GM23338 (cell line): ENCODE results near the gene IBA57. TPM values are rescaled to one million over a fixed set of nuclear protein-coding genes. Genes with fewer than 3 reads are reported as not detected.

Experiments
- ATAC-seq: fragments of 200-7000 bp; cut with Tn5 transposase; 3 replicates; pipeline ENCODE4 v1.9.1; 2020
- DNase-seq: peaks from one replicate; pipeline ENCODE4 v3.0.0-alpha.2; 2015; ENCODE audit warnings: low spot score
- H2AFZ ChIP-seq: fragments of 200-600 bp; sonication (generic); 2 replicates; pipeline ENCODE4 v1.8.0; 2016; ENCODE audit warnings: antibody characterized with exemption, mild to moderate bottlenecking, moderate library complexity
- H3F3A ChIP-seq: fragments of 200-600 bp; sonication (generic); replicated peaks from 2 replicates; pipeline ENCODE4 v1.8.0; 2017; ENCODE audit warnings: antibody characterized with exemption, mixed run types, low read depth
- H3K27ac ChIP-seq: fragments of 200-600 bp; sonication (generic); 2 replicates; pipeline ENCODE4 v1.6.1; 2016; ENCODE audit warnings: low read depth
- H3K27me3 ChIP-seq: fragments of 200-600 bp; sonication (generic); 2 replicates; pipeline ENCODE4 v1.8.0; 2016; ENCODE audit warnings: mild to moderate bottlenecking, mixed run types, moderate library complexity; ENCODE audit not compliant: insufficient read depth
- H3K36me3 ChIP-seq: fragments of 200-600 bp; sonication (generic); 2 replicates; pipeline ENCODE4 v1.8.0; 2016; ENCODE audit warnings: mild to moderate bottlenecking; ENCODE audit not compliant: insufficient read depth
- H3K4me1 ChIP-seq: fragments of 200-600 bp; sonication (generic); 2 replicates; pipeline ENCODE4 v1.8.0; 2016; ENCODE audit warnings: mild to moderate bottlenecking, moderate library complexity; ENCODE audit not compliant: insufficient read depth
- H3K4me2 ChIP-seq: fragments of 200-600 bp; sonication (generic); 2 replicates; pipeline ENCODE4 v1.7.1; 2017; ENCODE audit warnings: mixed run types
- H3K4me3 ChIP-seq: fragments of 200-600 bp; sonication (generic); 2 replicates; pipeline ENCODE4 v1.6.1; 2016; ENCODE audit warnings: mixed run types
- H3K79me2 ChIP-seq: fragments of 200-600 bp; sonication (generic); replicated peaks from 2 replicates; pipeline ENCODE4 v1.8.0; 2017; ENCODE audit warnings: mild to moderate bottlenecking; ENCODE audit not compliant: insufficient read depth
- H3K9me2 ChIP-seq: fragments of 200-600 bp; sonication (generic); 2 replicates; pipeline ENCODE4 v1.8.0; 2017; ENCODE audit not compliant: insufficient read depth
- H4K20me1 ChIP-seq: fragments of 200-600 bp; sonication (generic); replicated peaks from 2 replicates; pipeline ENCODE4 v1.8.0; 2017; ENCODE audit warnings: mild to moderate bottlenecking; ENCODE audit not compliant: insufficient read depth
- H3K27ac Mint-ChIP-seq: 2 replicates; pipeline ENCODE4 v1.8.0; 2020; ENCODE audit warnings: inconsistent platforms, mild to moderate bottlenecking, moderate library complexity, mixed read lengths
- H3K27me3 Mint-ChIP-seq: 3 replicates; pipeline ENCODE4 v1.8.0; 2022; ENCODE audit warnings: low read depth, mild to moderate bottlenecking, moderate library complexity, mixed read lengths, inconsistent platforms; ENCODE audit not compliant: insufficient read depth, poor library complexity
- H3K36me3 Mint-ChIP-seq: 3 replicates; pipeline ENCODE4 v1.8.0; 2021; ENCODE audit warnings: low read depth, mild to moderate bottlenecking, inconsistent platforms, moderate library complexity, mixed read lengths
- H3K4me1 Mint-ChIP-seq: 3 replicates; pipeline ENCODE4 v1.8.0; 2020; ENCODE audit warnings: mild to moderate bottlenecking, inconsistent platforms, mixed read lengths
- H3K4me3 Mint-ChIP-seq: 3 replicates; pipeline ENCODE4 v1.8.0; 2021; ENCODE audit warnings: moderate library complexity, mild to moderate bottlenecking, inconsistent platforms, mixed read lengths
- H3K9me3 Mint-ChIP-seq: 3 replicates; pipeline ENCODE4 v1.8.0; 2020; ENCODE audit warnings: moderate library complexity, mild to moderate bottlenecking, inconsistent platforms, mixed read lengths
- CREB1 ChIP-seq: fragments of 250-450 bp; sonication (Bioruptor Pico); IDR thresholded peaks from 2 replicates; pipeline ENCODE4 v1.5.0; 2020; ENCODE audit warnings: low read depth, mild to moderate bottlenecking, moderate library complexity
- EZH2 ChIP-seq: fragments of 200-600 bp; sonication (generic); IDR thresholded peaks from one replicate; pipeline ENCODE4 v1.8.0; 2017; ENCODE audit warnings: antibody characterized with exemption, mild to moderate bottlenecking, low read depth; ENCODE audit not compliant: unreplicated experiment
- EZH2phosphoT487 ChIP-seq: fragments of 200-600 bp; sonication (generic); IDR thresholded peaks from one replicate; pipeline ENCODE4 v1.8.1; 2018; ENCODE audit warnings: antibody characterized with exemption; ENCODE audit not compliant: unreplicated experiment
- JUNB ChIP-seq: IDR thresholded peaks from one replicate; pipeline ENCODE4 v1.6.1; 2016; ENCODE audit warnings: antibody characterized with exemption; ENCODE audit not compliant: unreplicated experiment
- NANOG ChIP-seq: IDR thresholded peaks from 2 replicates; pipeline ENCODE4 v1.6.1; 2016; ENCODE audit warnings: antibody characterized with exemption, borderline replicate concordance
- POLR2AphosphoS5 ChIP-seq: IDR thresholded peaks from 2 replicates; pipeline ENCODE4 v1.6.1; 2016; ENCODE audit warnings: antibody characterized with exemption, low read depth
- STAT1 ChIP-seq: IDR thresholded peaks from one replicate; pipeline ENCODE4 v1.6.1; 2016; ENCODE audit warnings: antibody characterized with exemption; ENCODE audit not compliant: unreplicated experiment
- ZNF114 ChIP-seq: fragments of 250-450 bp; sonication (Bioruptor Pico); IDR thresholded peaks from 2 replicates; pipeline ENCODE4 v1.5.0; 2020; ENCODE audit warnings: mild to moderate bottlenecking, moderate library complexity
- ZNF331 ChIP-seq: fragments of 250-450 bp; sonication (Bioruptor Pico); IDR thresholded peaks from 2 replicates; pipeline ENCODE4 v1.5.0; 2020; ENCODE audit warnings: low read depth, mild to moderate bottlenecking, moderate library complexity
- polyA plus RNA-seq: library from polyadenylated mRNA; unstranded; fragments of >200 nt; fragmentation: Nextera tagmentation; extraction: Ambion mirVana; gene quantifications from 2 replicates; pipeline ENCODE4 v1.2.1, GENCODE V29; 2016
- total RNA-seq: library from RNA; depleted of rRNA; stranded (reverse); fragments of >200 nt; shearing (Covaris generic); gene quantifications from 2 replicates; pipeline ENCODE4 v1.2.3, GENCODE V29; 2014
- TF ChIP-seq, protein P1 (sequence below): IDR thresholded peaks from one replicate; pipeline ENCODE4 v1.6.1; 2018; ENCODE audit warnings: antibody characterized with exemption; ENCODE audit not compliant: unreplicated experiment
- TF ChIP-seq, protein P2 (sequence below), 2 experiments: fragments of 200-600 bp in 1 of 2; sonication (generic) in 1 of 2; conservative IDR thresholded peaks; 2 replicates each; pipeline versions ENCODE4 v1.5.1 to v1.6.1; 2016 to 2017; ENCODE audit warnings: antibody characterized with exemption in 2 of 2, low read depth in 2 of 2, mild to moderate bottlenecking in 2 of 2, moderate library complexity in 1 of 2
- TF ChIP-seq, protein P3 (sequence below): IDR thresholded peaks from 2 replicates; pipeline ENCODE4 v1.6.1; 2016; ENCODE audit warnings: antibody characterized with exemption
- TF ChIP-seq, protein P4 (sequence below): fragments of 250-450 bp; sonication (Bioruptor Pico); IDR thresholded peaks from 2 replicates; pipeline ENCODE4 v1.5.0; 2020; ENCODE audit warnings: mild to moderate bottlenecking, moderate library complexity

IBA57 gene
- total and polyA plus RNA-seq, 2 experiments from 2014 or later, result 1.1 to 10.3 TPM

DNA sequence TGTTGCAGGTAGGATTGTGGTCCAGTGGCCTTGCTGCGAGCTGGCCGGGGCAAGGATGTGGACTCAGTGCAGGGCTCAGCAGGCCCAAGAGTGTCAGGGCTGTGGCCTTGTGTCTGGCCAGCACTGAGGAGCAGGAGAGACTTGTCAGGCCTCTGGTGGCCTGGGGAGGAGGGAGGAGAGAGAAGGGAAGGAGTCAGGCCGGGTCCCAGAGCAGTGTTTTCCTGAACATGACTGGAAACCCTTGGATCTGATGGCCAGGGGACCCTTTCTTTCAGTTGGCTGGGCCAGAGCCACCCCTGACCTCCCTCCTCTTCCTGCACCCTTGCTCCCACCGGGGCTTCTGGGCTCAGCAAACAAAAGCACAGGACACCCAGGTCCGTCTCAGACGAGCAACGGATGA lies 5.1 kb downstream of the IBA57 start:
- H4K20me1 ChIP-seq, result no peaks in the 10 kb centered on the region; the same call in 1 of the 2 replicates
- DNase-seq (no peak), ATAC-seq (no peak)
- no peak overlapping the region for H2AFZ ChIP-seq
- H3K4me3 ChIP-seq, result no peak overlapping the region
- Mint-ChIP-seq H3K9me3 (no peaks in the 10 kb centered on the region; the same call in 2 of the 3 replicates), H3K27me3 (peaks cover 2% of the 10 kb centered on the region), H3K4me1 (peaks cover 3% of the 10 kb centered on the region; the same call in 1 of the 3 replicates), H3K36me3 (no peaks in the 10 kb centered on the region; the same call in 2 of the 3 replicates), H3K27ac (no peak overlapping the region), H3K4me3 (no peak overlapping the region)
- H3F3A ChIP-seq, result peaks cover 6% of the 10 kb centered on the region; the same call in 1 of the 2 replicates
- no peaks in the 10 kb centered on the region for H3K36me3 ChIP-seq
- no peaks in the 10 kb centered on the region for H3K9me2 ChIP-seq
- no peak overlapping the region for H3K27ac ChIP-seq
- H3K4me2 ChIP-seq, result no peak overlapping the region
- peaks cover 19% of the 10 kb centered on the region for H3K79me2 ChIP-seq
- no peaks in the 10 kb centered on the region; the same call in 1 of the 2 replicates for H3K4me1 ChIP-seq
- TF ChIP-seq, protein P1, sequence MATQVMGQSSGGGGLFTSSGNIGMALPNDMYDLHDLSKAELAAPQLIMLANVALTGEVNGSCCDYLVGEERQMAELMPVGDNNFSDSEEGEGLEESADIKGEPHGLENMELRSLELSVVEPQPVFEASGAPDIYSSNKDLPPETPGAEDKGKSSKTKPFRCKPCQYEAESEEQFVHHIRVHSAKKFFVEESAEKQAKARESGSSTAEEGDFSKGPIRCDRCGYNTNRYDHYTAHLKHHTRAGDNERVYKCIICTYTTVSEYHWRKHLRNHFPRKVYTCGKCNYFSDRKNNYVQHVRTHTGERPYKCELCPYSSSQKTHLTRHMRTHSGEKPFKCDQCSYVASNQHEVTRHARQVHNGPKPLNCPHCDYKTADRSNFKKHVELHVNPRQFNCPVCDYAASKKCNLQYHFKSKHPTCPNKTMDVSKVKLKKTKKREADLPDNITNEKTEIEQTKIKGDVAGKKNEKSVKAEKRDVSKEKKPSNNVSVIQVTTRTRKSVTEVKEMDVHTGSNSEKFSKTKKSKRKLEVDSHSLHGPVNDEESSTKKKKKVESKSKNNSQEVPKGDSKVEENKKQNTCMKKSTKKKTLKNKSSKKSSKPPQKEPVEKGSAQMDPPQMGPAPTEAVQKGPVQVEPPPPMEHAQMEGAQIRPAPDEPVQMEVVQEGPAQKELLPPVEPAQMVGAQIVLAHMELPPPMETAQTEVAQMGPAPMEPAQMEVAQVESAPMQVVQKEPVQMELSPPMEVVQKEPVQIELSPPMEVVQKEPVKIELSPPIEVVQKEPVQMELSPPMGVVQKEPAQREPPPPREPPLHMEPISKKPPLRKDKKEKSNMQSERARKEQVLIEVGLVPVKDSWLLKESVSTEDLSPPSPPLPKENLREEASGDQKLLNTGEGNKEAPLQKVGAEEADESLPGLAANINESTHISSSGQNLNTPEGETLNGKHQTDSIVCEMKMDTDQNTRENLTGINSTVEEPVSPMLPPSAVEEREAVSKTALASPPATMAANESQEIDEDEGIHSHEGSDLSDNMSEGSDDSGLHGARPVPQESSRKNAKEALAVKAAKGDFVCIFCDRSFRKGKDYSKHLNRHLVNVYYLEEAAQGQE, result no peak
- TF ChIP-seq CREB1 (CRISPR knock-in tag) (no peak), JUNB (no peak), EZH2phosphoT487 (no peak), NANOG (no peak), ZNF114 (CRISPR knock-in tag) (no peak), POLR2AphosphoS5 (no peak), STAT1 (no peak), ZNF331 (CRISPR knock-in tag) (no peak), EZH2 (no peak)
- TF ChIP-seq, protein P2, sequence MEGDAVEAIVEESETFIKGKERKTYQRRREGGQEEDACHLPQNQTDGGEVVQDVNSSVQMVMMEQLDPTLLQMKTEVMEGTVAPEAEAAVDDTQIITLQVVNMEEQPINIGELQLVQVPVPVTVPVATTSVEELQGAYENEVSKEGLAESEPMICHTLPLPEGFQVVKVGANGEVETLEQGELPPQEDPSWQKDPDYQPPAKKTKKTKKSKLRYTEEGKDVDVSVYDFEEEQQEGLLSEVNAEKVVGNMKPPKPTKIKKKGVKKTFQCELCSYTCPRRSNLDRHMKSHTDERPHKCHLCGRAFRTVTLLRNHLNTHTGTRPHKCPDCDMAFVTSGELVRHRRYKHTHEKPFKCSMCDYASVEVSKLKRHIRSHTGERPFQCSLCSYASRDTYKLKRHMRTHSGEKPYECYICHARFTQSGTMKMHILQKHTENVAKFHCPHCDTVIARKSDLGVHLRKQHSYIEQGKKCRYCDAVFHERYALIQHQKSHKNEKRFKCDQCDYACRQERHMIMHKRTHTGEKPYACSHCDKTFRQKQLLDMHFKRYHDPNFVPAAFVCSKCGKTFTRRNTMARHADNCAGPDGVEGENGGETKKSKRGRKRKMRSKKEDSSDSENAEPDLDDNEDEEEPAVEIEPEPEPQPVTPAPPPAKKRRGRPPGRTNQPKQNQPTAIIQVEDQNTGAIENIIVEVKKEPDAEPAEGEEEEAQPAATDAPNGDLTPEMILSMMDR (conservative IDR thresholded peaks at IDR 0.05; ENCODE audit: low read depth in 2 of 2), result no peak
- TF ChIP-seq, protein P3, sequence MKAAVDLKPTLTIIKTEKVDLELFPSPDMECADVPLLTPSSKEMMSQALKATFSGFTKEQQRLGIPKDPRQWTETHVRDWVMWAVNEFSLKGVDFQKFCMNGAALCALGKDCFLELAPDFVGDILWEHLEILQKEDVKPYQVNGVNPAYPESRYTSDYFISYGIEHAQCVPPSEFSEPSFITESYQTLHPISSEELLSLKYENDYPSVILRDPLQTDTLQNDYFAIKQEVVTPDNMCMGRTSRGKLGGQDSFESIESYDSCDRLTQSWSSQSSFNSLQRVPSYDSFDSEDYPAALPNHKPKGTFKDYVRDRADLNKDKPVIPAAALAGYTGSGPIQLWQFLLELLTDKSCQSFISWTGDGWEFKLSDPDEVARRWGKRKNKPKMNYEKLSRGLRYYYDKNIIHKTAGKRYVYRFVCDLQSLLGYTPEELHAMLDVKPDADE, result no peak
- TF ChIP-seq, protein P4, sequence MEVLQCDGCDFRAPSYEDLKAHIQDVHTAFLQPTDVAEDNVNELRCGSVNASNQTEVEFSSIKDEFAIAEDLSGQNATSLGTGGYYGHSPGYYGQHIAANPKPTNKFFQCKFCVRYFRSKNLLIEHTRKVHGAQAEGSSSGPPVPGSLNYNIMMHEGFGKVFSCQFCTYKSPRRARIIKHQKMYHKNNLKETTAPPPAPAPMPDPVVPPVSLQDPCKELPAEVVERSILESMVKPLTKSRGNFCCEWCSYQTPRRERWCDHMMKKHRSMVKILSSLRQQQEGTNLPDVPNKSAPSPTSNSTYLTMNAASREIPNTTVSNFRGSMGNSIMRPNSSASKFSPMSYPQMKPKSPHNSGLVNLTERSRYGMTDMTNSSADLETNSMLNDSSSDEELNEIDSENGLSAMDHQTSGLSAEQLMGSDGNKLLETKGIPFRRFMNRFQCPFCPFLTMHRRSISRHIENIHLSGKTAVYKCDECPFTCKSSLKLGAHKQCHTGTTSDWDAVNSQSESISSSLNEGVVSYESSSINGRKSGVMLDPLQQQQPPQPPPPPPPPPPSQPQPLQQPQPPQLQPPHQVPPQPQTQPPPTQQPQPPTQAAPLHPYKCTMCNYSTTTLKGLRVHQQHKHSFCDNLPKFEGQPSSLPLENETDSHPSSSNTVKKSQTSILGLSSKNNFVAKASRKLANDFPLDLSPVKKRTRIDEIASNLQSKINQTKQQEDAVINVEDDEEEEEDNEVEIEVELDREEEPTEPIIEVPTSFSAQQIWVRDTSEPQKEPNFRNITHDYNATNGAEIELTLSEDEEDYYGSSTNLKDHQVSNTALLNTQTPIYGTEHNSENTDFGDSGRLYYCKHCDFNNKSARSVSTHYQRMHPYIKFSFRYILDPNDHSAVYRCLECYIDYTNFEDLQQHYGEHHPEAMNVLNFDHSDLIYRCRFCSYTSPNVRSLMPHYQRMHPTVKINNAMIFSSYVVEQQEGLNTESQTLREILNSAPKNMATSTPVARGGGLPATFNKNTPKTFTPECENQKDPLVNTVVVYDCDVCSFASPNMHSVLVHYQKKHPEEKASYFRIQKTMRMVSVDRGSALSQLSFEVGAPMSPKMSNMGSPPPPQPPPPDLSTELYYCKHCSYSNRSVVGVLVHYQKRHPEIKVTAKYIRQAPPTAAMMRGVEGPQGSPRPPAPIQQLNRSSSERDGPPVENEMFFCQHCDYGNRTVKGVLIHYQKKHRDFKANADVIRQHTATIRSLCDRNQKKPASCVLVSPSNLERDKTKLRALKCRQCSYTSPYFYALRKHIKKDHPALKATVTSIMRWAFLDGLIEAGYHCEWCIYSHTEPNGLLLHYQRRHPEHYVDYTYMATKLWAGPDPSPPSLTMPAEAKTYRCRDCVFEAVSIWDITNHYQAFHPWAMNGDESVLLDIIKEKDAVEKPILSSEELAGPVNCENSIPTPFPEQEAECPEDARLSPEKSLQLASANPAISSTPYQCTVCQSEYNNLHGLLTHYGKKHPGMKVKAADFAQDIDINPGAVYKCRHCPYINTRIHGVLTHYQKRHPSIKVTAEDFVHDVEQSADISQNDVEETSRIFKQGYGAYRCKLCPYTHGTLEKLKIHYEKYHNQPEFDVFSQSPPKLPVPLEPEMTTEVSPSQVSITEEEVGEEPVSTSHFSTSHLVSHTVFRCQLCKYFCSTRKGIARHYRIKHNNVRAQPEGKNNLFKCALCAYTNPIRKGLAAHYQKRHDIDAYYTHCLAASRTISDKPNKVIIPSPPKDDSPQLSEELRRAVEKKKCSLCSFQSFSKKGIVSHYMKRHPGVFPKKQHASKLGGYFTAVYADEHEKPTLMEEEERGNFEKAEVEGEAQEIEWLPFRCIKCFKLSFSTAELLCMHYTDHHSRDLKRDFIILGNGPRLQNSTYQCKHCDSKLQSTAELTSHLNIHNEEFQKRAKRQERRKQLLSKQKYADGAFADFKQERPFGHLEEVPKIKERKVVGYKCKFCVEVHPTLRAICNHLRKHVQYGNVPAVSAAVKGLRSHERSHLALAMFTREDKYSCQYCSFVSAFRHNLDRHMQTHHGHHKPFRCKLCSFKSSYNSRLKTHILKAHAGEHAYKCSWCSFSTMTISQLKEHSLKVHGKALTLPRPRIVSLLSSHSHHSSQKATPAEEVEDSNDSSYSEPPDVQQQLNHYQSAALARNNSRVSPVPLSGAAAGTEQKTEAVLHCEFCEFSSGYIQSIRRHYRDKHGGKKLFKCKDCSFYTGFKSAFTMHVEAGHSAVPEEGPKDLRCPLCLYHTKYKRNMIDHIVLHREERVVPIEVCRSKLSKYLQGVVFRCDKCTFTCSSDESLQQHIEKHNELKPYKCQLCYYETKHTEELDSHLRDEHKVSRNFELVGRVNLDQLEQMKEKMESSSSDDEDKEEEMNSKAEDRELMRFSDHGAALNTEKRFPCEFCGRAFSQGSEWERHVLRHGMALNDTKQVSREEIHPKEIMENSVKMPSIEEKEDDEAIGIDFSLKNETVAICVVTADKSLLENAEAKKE (CRISPR knock-in tag), result no peak
- no peaks in the 10 kb centered on the region for H3K27me3 ChIP-seq
